KOPT-K1 (cell line): Measurements from ENCODE around the gene PRPF31.
A peak's percentile ranks its signal among the peaks of the same experiment; 100 is the strongest.
"Not testable (repeated sequence)": the region's sequence is repeated elsewhere in the genome, so short reads cannot be mapped to it uniquely, and the experiment has no call there.

Experiments
- H3K27ac ChIP-seq: fragments of 200-600 bp; sonication (generic); 2 replicates; pipeline ENCODE4 v1.5.1; 2016; ENCODE audit warnings: antibody characterized with exemption, mild to moderate bottlenecking, low read depth, low read length; ENCODE audit not compliant: poor library complexity, severe bottlenecking
- H3K36me3 ChIP-seq: fragments of 200-600 bp; sonication (generic); 2 replicates; pipeline ENCODE4 v1.5.1; 2017; ENCODE audit warnings: antibody characterized with exemption, mild to moderate bottlenecking, low read length, moderate library complexity; ENCODE audit not compliant: insufficient read depth
- H3K9me3 ChIP-seq: fragments of 200-600 bp; sonication (generic); 2 replicates; pipeline ENCODE4 v1.5.1; 2017; ENCODE audit warnings: antibody characterized with exemption, low read length, mild to moderate bottlenecking; ENCODE audit not compliant: insufficient read depth, poor library complexity, severe bottlenecking

PRPF31 gene, protein sequence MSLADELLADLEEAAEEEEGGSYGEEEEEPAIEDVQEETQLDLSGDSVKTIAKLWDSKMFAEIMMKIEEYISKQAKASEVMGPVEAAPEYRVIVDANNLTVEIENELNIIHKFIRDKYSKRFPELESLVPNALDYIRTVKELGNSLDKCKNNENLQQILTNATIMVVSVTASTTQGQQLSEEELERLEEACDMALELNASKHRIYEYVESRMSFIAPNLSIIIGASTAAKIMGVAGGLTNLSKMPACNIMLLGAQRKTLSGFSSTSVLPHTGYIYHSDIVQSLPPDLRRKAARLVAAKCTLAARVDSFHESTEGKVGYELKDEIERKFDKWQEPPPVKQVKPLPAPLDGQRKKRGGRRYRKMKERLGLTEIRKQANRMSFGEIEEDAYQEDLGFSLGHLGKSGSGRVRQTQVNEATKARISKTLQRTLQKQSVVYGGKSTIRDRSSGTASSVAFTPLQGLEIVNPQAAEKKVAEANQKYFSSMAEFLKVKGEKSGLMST

DNA sequence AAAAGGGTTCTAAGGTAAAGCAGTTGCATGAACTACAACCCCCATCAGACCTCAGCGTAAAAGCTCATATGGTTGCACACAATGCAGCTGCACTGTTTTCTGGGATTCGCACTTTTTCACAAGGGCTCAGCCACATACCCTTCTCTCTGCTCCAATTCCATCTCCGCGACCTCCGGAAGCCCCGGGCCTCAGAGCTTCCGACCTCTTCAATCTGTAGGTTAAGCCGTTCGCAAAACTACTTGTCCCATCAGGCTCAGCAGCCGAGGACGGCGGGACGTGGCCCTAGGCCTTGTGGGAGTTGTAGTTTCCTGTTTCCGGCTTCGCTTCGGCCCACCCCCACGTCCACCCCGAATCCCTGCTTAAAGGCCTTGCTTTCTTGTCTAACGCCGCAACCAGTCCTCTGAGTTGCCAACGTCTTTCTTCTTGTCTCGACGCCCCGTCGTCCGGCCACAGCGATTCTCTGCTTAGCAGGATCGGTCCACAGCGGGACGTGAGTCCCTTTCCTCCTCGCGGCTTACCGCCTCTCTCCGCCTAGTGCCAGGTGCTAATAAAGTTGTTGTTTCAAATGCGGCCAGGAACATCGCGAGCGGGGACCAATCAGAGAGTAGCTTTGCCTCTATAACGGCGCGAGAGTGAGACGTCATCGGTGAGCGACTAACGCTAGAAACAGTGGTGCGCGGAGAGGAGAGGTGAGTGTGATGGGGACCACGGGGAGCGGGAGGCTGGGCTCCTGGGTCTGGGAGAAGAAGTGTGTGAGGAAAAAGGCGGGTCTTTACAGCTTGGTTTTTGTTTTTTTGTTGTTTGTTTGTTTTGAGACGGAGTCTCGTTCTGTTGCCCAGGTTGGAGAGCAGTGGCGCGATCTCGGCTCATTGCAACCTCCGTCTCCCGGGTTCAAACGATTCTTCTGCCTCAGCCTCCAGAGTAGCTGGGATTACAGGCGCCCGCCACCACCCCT, at the start of gene PRPF31, which contains the start of gene TFPT:
PRPF31 (plus strand) TSS at position 646 of the 955 bp plus-strand sequence. CDS start 2,525 bp downstream, outside the sequence.
TFPT (minus strand) TSS at position 549 of the 955 bp plus-strand sequence; CDS start at position 161, 388 bp downstream.
- no peaks in the 10 kb centered on the region for H3K9me3 ChIP-seq
- peaks cover 53% of the 10 kb centered on the region for H3K36me3 ChIP-seq
- H3K27ac ChIP-seq: peak within 1 kb of the TSS; percentile 86

DNA sequence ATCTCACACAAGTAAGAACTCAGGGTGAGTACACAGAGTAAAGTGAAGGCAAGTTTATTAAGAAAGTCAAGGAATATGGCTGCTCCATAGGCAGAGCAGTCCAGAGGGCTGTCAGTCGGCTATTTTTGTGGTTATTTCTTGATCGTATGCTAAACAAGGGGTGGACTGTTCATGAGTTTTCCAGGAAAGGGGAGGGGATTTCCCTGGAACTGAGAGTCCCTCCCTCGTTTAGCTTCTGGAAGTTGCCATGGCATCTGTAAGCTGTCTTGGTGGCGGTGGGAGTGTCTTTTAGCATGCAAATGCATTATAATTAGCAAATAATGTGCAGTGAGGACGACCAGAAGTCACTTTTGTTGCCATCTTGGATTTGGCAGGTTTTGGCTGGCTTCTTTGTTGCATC, 46.1 kb upstream of the PRPF31 start:
- no peaks in the 10 kb centered on the region for H3K9me3 ChIP-seq
- H3K36me3 ChIP-seq: no peaks in the 10 kb centered on the region
- no peak overlapping the region for H3K27ac ChIP-seq

GRCh38 chr19:54073829-54074228, 41.7 kb upstream of the PRPF31 start:
- Histone ChIP-seq H3K36me3 (no peaks in the 10 kb centered on the region), H3K27ac (no peak overlapping the region), H3K9me3 (no peaks in the 10 kb centered on the region)

- Histone ChIP-seq H3K36me3 (no peaks in the 10 kb centered on the region), H3K9me3 (no peaks in the 10 kb centered on the region), H3K27ac (no peak overlapping the region)
Observed at GRCh38 chr19:54074851-54075250, 40.7 kb upstream of the PRPF31 start.

GRCh38 chr19:54077334-54077733, 38.2 kb upstream of the PRPF31 start:
- Histone ChIP-seq H3K27ac (no peak overlapping the region), H3K36me3 (no peaks in the 10 kb centered on the region), H3K9me3 (peaks cover 9% of the 10 kb centered on the region)

DNA sequence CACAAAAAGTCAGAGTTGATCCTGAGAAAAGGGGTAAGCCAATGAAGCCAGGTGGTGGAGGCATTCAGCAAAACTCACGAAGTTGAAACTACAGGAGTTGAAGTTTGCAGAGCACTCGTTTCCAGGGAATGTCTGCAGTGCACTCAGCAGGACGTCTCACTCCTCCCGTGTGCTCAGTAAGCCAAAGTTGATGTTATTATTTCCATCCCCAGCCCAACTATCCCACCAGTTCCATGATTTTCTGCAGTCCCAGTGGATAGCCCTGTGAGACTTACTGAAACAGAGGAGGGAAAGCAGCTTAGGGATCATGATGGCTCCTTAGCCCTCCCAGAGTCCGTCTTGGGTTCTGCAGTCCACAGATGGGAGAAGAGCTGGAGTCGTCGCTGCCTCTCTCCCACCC, 34.5 kb upstream of the PRPF31 start, which contains the start of gene TARM1:
TARM1 (minus strand) TSS at position 334 of the 400 bp plus-strand sequence; CDS start at position 309, 25 bp downstream.
- peaks cover 9% of the 10 kb centered on the region for H3K9me3 ChIP-seq
- H3K27ac ChIP-seq: no peak within 1 kb of the TSS
- no peaks in the 10 kb centered on the region for H3K36me3 ChIP-seq

DNA sequence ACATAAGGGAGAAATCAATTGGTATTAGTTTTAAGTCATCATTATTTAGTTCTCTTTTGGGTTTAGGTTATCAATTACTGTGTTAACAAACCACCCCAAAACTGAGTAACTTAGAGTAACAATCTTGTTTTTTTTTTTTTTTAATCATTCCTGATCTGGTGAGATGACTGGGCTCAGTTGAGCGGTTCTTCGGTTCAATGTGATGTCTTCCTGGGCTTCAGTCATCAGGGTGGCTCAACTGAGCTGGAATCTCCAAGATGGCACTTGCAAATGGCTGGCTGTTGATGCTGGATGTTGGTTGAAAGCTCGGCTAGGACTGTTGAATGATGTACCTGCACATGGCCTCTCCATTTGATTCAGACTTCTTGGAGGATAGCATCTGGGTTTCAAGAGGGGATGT, 31.1 kb upstream of the PRPF31 start:
- no peaks in the 10 kb centered on the region for H3K36me3 ChIP-seq
- H3K27ac ChIP-seq: no peak overlapping the region
- H3K9me3 ChIP-seq: peaks cover 9% of the 10 kb centered on the region

DNA sequence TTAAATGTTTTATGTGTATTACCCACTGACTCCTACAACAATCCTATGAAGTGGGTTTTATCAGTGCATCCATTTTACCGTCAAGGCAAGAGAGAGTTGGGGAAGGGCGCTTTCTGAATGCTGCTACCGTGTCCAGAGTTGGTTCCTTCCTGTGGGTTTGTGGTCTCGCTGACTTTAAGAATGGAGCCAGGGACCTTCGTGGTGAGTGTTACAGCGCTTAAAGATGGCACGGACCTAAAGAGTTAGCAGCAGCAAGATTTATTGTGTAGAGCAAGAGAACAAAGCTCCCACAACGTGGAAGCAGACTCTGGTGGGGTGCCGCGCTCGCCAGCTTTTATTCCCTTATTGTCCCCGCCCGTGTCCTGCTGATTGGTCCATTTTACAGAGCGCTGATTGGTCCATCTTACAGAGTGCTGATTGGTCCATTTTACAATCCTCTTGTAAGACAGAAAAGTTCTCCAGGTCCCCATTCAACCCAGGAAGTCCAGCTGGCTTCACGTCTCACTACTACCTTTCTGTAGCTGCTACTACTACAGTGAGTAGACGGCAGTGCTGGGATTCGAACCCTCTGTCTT, 21.0 kb upstream of the PRPF31 start:
- no peak overlapping the region for H3K27ac ChIP-seq
- H3K36me3 ChIP-seq: no peaks in the 10 kb centered on the region
- H3K9me3 ChIP-seq: peaks cover 11% of the 10 kb centered on the region

- Histone ChIP-seq H3K27ac (no peak overlapping the region), H3K9me3 (peaks cover 11% of the 10 kb centered on the region), H3K36me3 (no peaks in the 10 kb centered on the region)
Observed at GRCh38 chr19:54095136-54095858, 20.3 kb upstream of the PRPF31 start.

- not testable (repeated sequence) for H3K36me3 ChIP-seq, H3K27ac ChIP-seq
- peaks cover 11% of the 10 kb centered on the region for H3K9me3 ChIP-seq
Observed at GRCh38 chr19:54095859-54096616, 19.5 kb upstream of the PRPF31 start.

- peaks cover 11% of the 10 kb centered on the region for H3K9me3 ChIP-seq
- H3K27ac ChIP-seq: no peak overlapping the region
- H3K36me3 ChIP-seq: no peaks in the 10 kb centered on the region
Observed at GRCh38 chr19:54096617-54097106, 18.9 kb upstream of the PRPF31 start.

DNA sequence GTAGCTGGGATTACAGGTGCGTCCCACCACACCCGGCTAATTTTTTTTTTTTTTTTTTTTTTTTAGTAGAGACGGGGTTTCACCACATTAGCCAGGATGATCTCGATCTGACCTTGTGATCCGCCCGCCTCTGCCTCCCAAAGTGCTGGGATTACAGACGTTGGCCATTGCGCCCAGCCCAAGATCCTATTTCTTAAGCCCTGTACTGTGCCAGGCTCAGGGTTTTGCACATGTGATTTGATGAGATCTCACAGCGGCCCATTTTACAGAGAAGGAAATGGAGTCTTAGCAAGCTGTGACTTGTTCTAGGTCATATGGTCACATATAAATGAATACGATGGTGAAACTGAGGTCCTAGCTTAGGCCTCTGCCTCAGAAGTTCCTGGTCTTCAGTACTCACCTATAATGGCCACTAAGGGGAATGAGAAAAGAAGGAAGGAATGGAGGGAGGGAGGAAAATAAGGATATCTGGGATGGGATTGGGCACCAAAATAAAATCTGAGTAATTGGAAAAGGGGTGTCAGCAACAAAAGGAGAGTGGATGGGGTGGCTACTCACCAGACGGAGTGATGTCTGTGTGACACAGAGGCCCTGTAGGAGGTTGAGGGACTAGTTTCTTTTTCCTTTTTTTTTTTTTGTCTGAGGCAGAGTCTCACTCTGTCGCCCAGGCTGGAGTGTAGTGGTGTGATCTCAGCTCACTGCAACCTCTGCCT, 16.2 kb upstream of the PRPF31 start:
- peaks cover 6% of the 10 kb centered on the region for H3K9me3 ChIP-seq
- H3K27ac ChIP-seq: no peak overlapping the region
- no peaks in the 10 kb centered on the region for H3K36me3 ChIP-seq

GRCh38 chr19:54099903-54100255, 15.7 kb upstream of the PRPF31 start:
- not testable (repeated sequence) for H3K9me3 ChIP-seq, H3K27ac ChIP-seq, H3K36me3 ChIP-seq
